Liver (tissue), 9 donors: ENCODE results near the gene SDK2. TPM values are rescaled to one million over a fixed set of nuclear protein-coding genes. Genes with fewer than 3 reads are reported as not detected.

Experiments
- DNase-seq: peaks from one replicate; pipeline ENCODE4 v3.0.0-alpha.2; 2017; ENCODE audit warnings: low spot score
- H3K27ac ChIP-seq, 2 donors: one replicate each; pipeline ENCODE4 v1.7.0; 2013; ENCODE audit warnings: inconsistent platforms in 2 of 2, low read length in 2 of 2, control low read depth in 1 of 2, low read depth in 1 of 2, mild to moderate bottlenecking in 1 of 2
- H3K27me3 ChIP-seq, 4 donors: one replicate each; pipeline versions ENCODE4 v1.6.1 to v1.7.0; 2013; ENCODE audit warnings: low read length in 3 of 4, inconsistent platforms in 1 of 4, mild to moderate bottlenecking in 1 of 4, moderate library complexity in 1 of 4; ENCODE audit not compliant: control insufficient read depth in 4 of 4, insufficient read depth in 4 of 4
- H3K36me3 ChIP-seq, 4 donors: one replicate each; pipeline versions ENCODE4 v1.6.1 to v1.7.0; 2013; ENCODE audit warnings: low read length in 3 of 4, mild to moderate bottlenecking in 3 of 4, low read depth in 1 of 4, moderate library complexity in 1 of 4; ENCODE audit not compliant: control insufficient read depth in 4 of 4, insufficient read depth in 3 of 4
- H3K4me1 ChIP-seq, 4 donors: one replicate each; pipeline versions ENCODE4 v1.6.1 to v1.7.0; 2013; ENCODE audit warnings: low read length in 3 of 4, mild to moderate bottlenecking in 3 of 4, moderate library complexity in 1 of 4; ENCODE audit not compliant: control insufficient read depth in 4 of 4, insufficient read depth in 4 of 4
- H3K4me3 ChIP-seq, 3 donors: one replicate each; pipeline versions ENCODE4 v1.6.1 to v1.7.0; 2013; ENCODE audit warnings: low read length in 3 of 3, control low read depth in 1 of 3, low read depth in 1 of 3, mild to moderate bottlenecking in 1 of 3
- H3K9ac ChIP-seq, 2 donors: one replicate each; pipeline ENCODE4 v1.7.0; 2013; ENCODE audit warnings: low read length in 2 of 2, mild to moderate bottlenecking in 2 of 2, moderate library complexity in 2 of 2, control low read depth in 1 of 2, low read depth in 1 of 2
- H3K9me3 ChIP-seq, 4 donors: one replicate each; pipeline versions ENCODE4 v1.6.1 to v1.7.0; 2013; ENCODE audit warnings: low read length in 3 of 4; ENCODE audit not compliant: control insufficient read depth in 4 of 4
- ATF3 ChIP-seq: IDR thresholded peaks from 2 replicates; pipeline ENCODE4 v1.6.1; 2016; ENCODE audit warnings: antibody characterized with exemption
- CTCF ChIP-seq: fragments of 150-350 bp; IDR thresholded peaks from 2 replicates; pipeline ENCODE4 v1.5.1; 2017; ENCODE audit warnings: improper control_type of control experiment, low read depth, low read length; ENCODE audit not compliant: missing input control
- EGR1 ChIP-seq, 2 donors: IDR thresholded peaks; 2 replicates each; pipeline ENCODE4 v1.6.1; 2016 to 2018; ENCODE audit warnings: antibody characterized with exemption in 2 of 2, low read depth in 2 of 2
- FOXA1 ChIP-seq: IDR thresholded peaks from 2 replicates; pipeline ENCODE4 v1.6.1; 2016; ENCODE audit warnings: antibody characterized with exemption
- GABPA ChIP-seq, 2 donors: IDR thresholded peaks in 1 of 2; conservative IDR thresholded peaks in 1 of 2; 2 replicates each; pipeline ENCODE4 v1.6.1; 2016; ENCODE audit warnings: antibody characterized with exemption in 2 of 2, mild to moderate bottlenecking in 1 of 2, moderate library complexity in 1 of 2
- HNF4A ChIP-seq, 2 donors: conservative IDR thresholded peaks; 2 replicates each; pipeline ENCODE4 v1.6.1; 2016; ENCODE audit warnings: antibody characterized with exemption in 2 of 2, mild to moderate bottlenecking in 2 of 2
- JUND ChIP-seq, 2 donors: IDR thresholded peaks; 2 replicates each; pipeline ENCODE4 v1.6.1; 2016; ENCODE audit warnings: antibody characterized with exemption in 2 of 2
- MAX ChIP-seq: IDR thresholded peaks from 2 replicates; pipeline ENCODE4 v1.6.1; 2016; ENCODE audit warnings: antibody characterized with exemption
- NR2F2 ChIP-seq: IDR thresholded peaks from 2 replicates; pipeline ENCODE4 v1.6.1; 2016; ENCODE audit warnings: antibody characterized with exemption
- RAD21 ChIP-seq, 2 donors: IDR thresholded peaks; 2 replicates each; pipeline ENCODE4 v1.6.1; 2016; ENCODE audit warnings: antibody characterized with exemption in 2 of 2, mild to moderate bottlenecking in 2 of 2
- REST ChIP-seq: IDR thresholded peaks from 2 replicates; pipeline ENCODE4 v1.6.1; 2016; ENCODE audit warnings: antibody characterized with exemption, mild to moderate bottlenecking
- RXRA ChIP-seq, 2 donors: IDR thresholded peaks; 2 replicates each; pipeline ENCODE4 v1.6.1; 2017 to 2018; ENCODE audit warnings: antibody characterized with exemption in 2 of 2, mild to moderate bottlenecking in 1 of 2
- SP1 ChIP-seq: IDR thresholded peaks from 2 replicates; pipeline ENCODE4 v1.6.1; 2018; ENCODE audit warnings: antibody characterized with exemption, mild to moderate bottlenecking
- TAF1 ChIP-seq: conservative IDR thresholded peaks from 2 replicates; pipeline ENCODE4 v1.6.1; 2016; ENCODE audit warnings: antibody characterized with exemption, mild to moderate bottlenecking
- YY1 ChIP-seq: IDR thresholded peaks from 2 replicates; pipeline ENCODE4 v1.6.1; 2016; ENCODE audit warnings: antibody characterized with exemption, mild to moderate bottlenecking
- ZBTB33 ChIP-seq: IDR thresholded peaks from 2 replicates; pipeline ENCODE4 v1.6.1; 2016; ENCODE audit warnings: antibody characterized with exemption
- WGBS: extraction: QIAGEN DNeasy Blood & Tissue Kit; methylation state at CpG from one replicate; pipeline ENCODE4 v1.1.7; 2013; 5-methylcytosine and 5-hydroxymethylcytosine counted together
- polyA plus RNA-seq, 2 donors: library from polyadenylated mRNA; stranded (reverse) in 1 of 2; unstranded in 1 of 2; fragments of 200-250 nt in 1 of 2; fragments of >200 nt in 1 of 2; fragmentation: Nextera tagmentation in 1 of 2; extraction: Ambion mirVana in 1 of 2; gene quantifications; one replicate each; pipeline versions ENCODE4 v1.2.1 to v1.2.3, GENCODE V29; 2013 to 2015
- total RNA-seq, 2 donors: library from RNA; depleted of rRNA; stranded (reverse); fragments of >200 nt; gene quantifications; one replicate each; pipeline ENCODE4 v1.2.3, GENCODE V29; 2014
- donor health status: healthy.
- donor health status: healthy.
- donor health status: healthy.
- donor health status: healthy.
- donor health status: healthy.

SDK2 gene
- total and polyA plus RNA-seq, 4 donors = 0.05 to 0.42 (median 0.10) TPM

- 80% methylated on average over 2 of the region's 2 CpGs for WGBS
- no peak overlapping the region for H3K4me3 ChIP-seq
- no peaks in the 10 kb centered on the region for H3K36me3 ChIP-seq
- H3K9ac ChIP-seq = no peak overlapping the region
- no peaks in the 10 kb centered on the region for H3K9me3 ChIP-seq
- H3K4me1 ChIP-seq = no peaks in the 10 kb centered on the region
- no peak for DNase-seq
- H3K27me3 ChIP-seq = peaks cover 0 to 3% (median 0%) of the 10 kb centered on the region in 4 donors
- no peak overlapping the region for H3K27ac ChIP-seq
- no peak for TF ChIP-seq REST
- TF ChIP-seq TAF1 = no peak
- TF ChIP-seq EGR1 (IDR thresholded peaks at IDR 0.05; ENCODE audit: low read depth in 2 of 2) = no peak
- no peak for TF ChIP-seq MAX
- TF ChIP-seq ATF3 = no peak
- TF ChIP-seq SP1 = no peak
- TF ChIP-seq RXRA (IDR thresholded peaks at IDR 0.05) = no peak
- TF ChIP-seq RAD21 (IDR thresholded peaks at IDR 0.05) = no peak
- no peak for TF ChIP-seq CTCF
- TF ChIP-seq FOXA1 = no peak
- TF ChIP-seq HNF4A (conservative IDR thresholded peaks at IDR 0.05) = no peak
- TF ChIP-seq YY1 = no peak
- no peak for TF ChIP-seq JUND (IDR thresholded peaks at IDR 0.05)
- TF ChIP-seq NR2F2 = no peak
- TF ChIP-seq GABPA (IDR thresholded peaks at IDR 0.05 in 1 of 2, conservative IDR thresholded peaks at IDR 0.05 in 1 of 2) = no peak
- no peak for TF ChIP-seq ZBTB33
These were observed 11.7 kb downstream of the SDK2 start for GRCh38 chr17:73632513-73632912.
